NCI-H1092 treated with DMSO at 0.1 percent for 48 hours (cell line): ENCODE data around the gene GFER.
"Not testable (repeated sequence)": the region's sequence is repeated elsewhere in the genome, so short reads cannot be mapped to it uniquely, and the experiment has no call there.

Experiments
- DNase-seq: peaks from one replicate; lab custom pipeline; 2025; lab: John Stamatoyannopoulos, UW

Gene GFER

DNA sequence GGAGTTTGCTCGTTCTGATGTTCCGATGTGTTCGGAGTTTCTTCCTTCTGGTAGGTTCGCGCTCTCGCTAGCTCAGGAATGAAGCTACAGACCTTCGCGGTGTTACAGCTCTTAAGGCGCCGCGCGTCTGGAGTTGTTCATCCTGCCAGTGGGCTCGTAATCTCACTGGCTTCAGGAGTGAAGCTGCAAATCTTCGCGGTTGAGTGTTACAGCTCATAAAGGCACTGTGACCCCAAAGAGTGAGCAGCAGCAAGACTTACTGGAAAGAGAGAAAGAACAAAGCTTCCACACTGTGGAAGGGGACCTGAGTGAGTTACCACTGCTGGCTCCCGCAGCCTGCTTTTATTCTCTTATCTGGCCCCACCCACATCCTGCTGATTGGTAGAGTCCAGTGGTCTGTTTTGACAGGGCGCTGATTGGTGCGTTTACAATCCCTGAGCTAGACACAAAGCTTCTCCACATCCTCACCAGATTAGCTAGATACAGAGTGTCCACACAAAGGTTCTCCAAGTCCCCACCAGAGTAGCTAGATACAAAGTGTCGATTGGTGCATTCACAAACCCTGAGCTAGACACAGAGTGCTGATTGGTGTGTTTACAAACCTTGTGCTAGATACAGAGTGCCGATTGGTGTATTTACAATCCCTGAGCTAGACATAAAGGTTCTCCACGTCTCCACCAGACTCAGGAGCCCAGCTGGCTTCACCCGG is 26.4 kb upstream of the GFER start:
- DNase-seq, result not testable (repeated sequence)

DNA sequence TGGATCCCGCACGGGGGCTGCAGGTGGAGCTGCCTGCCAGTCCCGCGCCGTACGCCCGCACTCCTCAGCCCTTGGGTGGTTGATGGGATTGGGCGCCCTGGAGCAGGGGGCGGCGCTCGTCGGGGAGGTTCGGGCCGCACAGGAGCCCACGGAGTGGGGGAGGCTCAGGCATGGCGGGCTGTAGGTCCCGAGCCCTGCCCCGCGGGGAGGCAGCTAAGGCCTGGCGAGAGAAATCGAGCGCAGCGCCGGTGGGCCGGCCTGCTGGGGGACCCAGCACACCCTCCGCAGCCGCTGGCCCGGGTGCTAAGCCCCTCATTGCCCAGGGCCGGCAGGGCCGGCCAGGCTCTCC is 25.9 kb upstream of the GFER start:
- not testable (repeated sequence) for DNase-seq

DNA sequence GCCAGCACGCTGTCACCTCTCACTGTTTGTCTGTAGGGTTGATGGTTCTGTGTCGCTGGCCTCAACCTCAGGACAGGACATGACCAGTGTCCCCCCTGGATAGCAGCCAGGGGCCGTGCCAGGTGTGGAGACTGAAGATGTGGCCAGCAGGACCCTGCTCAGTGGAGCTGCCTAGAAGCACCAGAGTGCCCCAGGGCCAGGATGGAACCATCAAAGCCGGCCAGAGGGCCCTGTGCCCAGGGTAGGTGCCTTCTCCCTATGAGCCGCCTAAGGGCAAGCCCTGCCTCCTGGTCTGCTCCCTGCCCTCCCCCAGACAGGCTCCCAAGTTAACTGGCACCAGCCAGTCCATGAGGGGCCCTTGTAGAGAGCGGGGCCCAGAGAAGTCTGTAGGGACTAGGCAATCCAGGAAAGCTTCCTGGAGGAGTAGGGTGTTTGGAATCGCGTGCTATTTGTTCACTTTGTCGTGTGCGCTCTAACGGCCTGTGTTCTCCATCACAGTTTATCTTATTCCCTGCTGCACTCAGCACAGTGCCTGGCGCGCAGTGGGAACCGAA is 25.2 kb upstream of the GFER start:
- DNase-seq, result no peak

DNA sequence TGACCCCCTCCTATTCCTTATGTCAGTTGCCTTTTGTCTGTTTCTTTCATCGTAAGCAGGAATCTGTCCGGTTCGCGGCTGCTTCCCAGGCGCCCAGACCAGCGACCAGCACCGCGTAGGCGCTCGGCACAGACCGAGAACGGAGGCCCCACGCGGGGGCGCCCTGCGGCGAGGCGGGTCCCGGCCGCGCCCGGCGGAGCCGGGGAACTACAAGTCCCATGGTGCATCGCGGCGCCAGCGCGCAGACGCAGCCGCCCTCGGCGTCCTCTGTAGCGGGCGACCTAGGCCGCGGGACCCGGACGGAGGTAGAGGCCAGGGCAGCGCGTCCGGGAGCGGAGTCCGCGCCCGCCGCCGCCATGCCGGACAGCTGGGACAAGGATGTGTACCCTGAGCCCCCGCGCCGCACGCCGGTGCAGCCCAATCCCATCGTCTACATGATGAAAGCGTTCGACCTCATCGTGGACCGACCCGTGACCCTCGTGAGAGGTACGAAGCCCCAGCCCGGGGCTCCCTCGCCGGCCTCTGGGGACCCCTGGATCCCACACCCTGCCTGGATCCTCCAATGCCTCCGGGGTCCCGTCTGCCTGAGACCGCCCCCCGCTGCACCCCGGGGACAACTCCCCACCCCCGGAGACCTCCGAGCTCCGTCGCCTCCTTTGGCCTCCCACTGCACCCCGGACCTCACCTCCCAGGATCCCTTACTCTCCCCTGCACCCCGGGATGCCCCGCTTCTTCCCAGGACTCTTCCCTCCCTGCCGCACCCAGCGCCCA is 24.5 kb upstream of the GFER start, which contains the start of gene NDUFB10:
Gene NDUFB10 (plus strand): TSS at position 270 of the 771 bp plus-strand sequence. CDS start 87 bp downstream, at position 357.
- DNase-seq, result peak; percentile 79

DNA sequence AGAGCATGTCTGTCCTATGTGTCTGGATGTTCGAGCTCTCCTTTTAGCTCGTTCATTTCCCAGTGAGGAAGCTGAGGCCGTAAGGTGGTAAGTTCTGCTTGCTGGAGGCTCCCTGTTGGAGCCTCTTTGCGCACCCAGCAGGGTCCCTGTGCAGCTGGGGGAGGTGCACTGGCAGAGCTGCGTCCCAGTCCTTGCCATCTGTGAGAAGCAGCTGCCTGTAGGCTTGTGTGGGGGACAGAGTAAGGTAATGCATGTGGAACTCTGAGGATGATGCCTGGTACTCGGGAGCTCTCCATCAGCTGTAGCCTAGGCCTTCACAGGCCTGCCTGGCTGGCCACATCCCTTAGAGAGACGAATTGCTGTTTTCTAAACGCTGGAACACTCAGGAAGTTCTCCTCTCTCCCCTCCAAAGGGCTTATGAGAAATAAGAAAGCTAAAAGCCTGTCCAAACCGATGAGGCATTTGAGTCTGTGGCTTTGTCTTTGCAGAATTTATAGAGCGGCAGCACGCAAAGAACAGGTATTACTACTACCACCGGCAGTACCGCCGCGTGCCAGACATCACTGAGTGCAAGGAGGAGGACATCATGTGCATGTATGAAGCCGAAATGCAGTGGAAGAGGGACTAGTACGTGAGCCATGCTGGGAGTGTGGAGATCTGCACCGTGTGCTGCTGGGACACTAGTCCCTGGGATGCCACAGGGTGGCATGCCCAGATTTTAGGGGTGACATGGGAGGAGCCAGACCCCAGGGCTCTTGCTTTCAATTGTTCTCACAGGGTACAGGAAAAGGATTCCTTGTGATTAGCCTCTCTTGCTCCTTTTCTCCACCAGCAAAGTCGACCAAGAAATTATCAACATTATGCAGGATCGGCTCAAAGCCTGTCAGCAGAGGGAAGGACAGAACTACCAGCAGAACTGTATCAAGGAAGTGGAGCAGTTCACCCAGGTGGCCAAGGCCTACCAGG is 23.0 kb upstream of the GFER start:
- peak; percentile 35 for DNase-seq

DNA sequence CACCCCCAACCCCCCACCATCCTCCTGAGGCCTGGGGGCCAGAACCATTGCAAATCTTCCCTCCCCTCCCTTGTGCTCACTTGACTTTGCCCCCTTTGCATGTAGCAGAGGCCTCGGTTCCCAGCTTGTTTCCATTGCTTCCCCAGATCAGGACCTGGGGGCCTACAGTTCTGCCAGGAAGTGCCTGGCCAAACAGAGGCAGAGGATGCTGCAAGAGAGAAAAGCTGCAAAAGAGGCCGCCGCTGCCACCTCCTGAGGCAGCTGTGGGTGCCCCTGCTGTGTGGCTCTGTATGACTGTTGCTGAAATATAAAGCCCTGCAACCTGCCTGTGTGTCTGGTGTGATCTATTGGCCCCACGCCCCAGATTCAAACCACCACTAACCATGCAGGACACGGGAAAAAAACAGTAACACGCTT is 22.3 kb upstream of the GFER start:
- no peak for DNase-seq

DNA sequence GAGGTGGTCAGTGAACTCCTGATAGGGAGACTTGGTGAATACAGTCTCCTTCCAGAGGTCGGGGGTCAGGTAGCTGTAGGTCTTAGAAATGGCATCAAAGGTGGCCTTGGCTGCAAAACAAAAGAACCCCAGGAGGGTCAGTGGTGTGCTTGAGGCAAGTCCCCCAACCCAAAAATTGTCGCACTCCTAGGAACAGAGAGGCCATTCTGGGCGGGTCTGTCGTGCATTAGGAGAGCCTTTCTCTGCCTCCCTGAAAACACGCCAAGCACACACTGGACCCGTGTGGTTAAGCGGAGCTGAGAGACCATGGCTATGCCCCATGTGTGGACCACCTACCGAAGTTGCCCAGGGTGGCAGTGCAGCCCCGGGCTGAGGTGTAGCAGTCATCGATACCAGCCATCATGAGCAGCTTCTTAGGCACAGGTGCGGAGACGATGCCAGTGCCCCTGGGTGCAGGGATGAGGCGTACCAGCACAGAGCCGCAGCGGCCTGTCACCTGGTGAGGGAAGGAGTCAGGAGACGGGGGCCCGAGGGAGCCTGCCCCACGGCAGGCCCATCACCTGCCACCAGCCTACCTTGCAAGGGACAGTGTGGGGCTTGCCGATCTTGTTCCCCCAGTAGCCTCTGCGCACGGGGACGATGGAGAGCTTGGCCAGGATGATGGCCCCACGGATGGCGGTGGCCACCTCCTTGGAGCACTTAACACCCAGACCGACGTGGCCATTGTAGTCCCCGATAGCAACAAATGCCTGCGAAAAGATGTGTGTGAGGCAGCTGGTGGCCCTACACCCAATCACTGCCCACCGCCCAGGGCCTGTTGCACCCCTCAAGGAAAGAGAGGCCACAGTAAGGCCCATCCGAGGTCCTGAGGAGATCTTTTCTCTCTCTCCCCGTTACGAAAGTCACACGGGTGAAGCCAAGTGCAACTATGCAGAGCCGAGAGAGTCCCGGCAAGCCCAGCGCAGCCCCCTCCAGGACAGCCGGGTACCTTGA is 21.5 kb upstream of the GFER start:
- DNase-seq, result not testable (repeated sequence)

DNA sequence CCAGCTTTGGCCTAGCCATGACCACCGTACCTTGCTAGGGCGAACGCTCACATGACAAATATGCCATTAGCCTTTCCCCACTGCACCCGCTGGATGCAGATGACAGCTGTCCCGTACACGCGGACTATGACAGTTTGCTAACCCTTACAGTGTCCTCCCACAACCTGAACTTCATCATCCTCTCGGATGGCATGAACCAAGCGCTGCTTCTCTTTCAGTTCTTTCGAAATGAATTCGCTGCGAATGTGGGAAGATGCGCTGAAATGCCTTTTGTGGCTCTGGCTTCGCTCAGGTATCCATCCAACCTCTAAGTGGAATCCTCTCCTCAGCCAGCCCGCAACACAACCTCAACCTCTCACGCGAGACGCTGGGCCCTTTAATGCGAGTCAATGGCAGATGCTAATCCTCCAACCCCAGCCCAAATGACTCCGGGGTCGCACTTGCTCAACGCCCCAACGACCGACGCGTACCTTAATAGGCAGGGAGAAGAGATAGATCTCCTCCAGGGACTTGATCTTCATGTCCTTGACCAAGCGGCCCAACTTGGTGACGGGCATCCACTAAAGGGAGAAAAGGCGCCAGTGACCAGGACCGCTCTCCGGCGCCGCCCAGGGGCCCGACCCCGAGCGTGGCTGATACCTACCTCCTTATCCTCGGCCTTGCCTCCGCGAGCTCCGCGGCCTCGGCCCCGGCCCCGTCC is 20.0 kb upstream of the GFER start:
- peak; percentile 47 for DNase-seq

DNA sequence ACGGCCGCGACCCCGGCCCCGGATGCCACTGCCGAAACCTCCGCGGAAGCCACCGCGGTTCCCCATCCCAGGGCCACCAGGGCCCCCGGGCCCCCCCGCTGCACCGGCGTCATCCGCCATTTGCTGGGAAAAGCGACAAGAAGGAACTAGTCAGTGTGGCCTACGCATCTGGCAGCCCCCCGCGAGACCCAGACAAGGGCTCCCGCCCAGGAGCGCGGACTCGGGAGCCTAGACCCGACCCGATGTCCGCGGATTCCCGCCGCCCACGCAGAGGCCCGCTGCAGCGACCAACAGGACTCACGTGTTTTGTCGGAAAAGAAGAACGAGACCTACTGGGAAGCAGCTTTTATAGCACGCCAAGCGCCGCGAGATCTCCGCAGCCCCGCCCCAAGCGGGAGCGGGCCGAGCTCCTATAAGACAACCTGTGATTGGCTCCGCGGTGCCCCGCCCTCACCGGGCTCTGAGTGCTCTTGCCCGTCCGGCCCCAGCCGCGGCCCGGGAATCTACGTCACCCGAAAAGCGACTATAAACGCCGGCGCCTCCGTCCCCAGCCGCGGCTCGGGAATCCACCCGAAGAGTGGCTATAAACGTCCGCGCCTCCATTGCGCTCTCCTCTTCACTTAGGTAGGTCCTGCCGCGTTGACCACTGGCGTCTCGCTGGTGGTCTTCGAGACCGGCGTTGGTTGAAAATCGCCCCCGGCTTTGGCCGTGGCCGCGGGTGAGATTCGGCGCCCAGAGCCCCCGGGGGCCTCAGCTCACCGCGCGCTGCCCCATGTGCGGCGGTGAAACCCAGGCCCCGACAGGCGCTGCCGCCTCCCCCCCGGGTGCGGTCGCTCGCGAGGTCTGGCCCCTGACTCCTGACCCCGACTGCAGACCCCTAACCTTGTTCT is 19.2 kb upstream of the GFER start, which contains the start of gene RPS2:
Gene RPS2 (minus strand): TSS at position 321 of the 890 bp plus-strand sequence. CDS start 201 bp downstream, at position 120.
- peak; percentile 99 for DNase-seq

DNA sequence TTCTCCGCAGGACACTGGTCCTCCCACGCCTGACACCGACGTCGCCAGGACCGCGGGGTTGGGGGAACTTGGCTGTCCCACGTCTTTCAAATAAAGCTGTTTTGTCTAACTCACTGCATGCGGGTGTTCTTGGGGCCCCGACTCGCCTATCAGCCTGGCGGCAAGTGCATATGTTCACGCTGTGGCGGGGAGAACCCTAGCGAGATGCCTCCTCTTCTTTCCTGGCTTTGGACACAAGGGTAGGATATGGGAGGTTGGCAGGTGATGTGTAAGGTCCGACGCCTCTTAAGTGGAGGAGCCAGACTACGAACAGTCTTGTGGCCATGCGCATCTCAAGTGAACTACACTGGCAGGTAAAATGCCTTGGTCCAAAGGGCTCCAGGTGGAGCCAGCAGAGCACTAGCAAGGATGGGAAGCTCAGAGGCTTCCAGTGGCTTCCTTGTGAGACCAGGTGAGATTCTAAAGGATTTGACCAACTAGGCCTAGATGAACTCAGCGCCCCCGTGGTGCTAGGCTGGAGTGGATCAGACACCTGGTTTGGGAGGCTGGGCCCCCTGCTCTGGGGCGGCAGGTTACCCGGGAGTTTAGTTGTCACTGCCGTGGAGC is 18.5 kb upstream of the GFER start:
- DNase-seq, result no peak

DNA sequence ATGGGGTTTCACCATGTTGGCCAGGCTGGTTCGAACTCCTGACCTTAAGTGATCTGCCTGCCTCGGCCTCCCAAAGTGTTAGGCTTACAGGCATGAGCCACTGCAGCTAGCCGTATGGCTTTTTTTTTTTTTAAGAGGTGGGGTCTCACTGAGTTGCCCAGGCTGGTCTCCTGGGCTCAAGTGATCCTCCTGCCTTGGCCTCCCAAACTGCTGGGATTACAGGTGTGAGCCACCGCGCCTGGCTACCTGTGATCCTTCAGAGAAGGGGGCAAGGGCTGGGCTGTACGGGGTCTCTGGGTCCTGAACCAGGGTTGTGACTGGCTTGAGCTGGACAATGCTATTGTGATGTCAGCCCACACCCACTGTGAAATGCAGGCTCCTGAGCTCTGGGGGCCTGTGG is 17.5 kb upstream of the GFER start, which contains the start of gene RNF151:
Gene RNF151 (plus strand): TSS at position 397 of the 400 bp plus-strand sequence. CDS start 26 bp downstream, outside the sequence.
- DNase-seq, result no peak

DNA sequence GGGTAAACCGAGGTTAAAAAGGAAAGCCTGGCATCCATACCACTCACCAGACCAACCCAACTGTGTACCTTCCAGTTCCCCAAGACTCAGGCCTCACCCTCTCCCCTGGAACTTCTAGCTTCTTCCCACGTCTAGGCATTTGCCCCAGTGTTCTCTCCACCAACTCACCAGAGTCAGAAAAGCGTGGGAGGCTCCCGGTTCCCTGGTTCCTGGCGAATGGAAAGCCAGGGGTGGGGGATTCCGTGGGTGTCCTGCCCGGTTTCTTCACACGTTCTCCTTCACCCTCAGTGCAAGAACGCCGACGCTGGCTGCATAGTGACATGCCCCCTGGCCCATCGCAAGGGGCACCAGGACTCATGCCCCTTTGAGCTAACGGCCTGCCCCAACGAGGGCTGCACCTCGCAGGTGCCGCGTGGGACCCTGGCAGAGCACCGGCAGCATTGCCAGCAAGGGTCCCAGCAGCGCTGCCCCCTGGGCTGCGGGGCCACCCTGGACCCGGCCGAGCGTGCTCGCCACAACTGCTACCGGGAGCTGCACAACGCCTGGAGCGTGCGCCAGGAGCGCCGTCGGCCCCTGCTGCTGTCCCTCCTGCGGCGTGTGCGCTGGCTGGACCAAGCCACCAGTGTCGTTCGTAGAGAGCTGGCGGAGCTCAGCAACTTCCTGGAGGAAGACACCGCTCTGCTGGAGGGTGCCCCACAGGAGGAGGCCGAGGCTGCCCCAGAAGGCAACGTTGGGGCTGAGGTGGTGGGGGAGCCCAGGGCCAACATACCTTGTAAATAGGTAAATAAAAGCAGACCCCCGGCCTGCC is 15.6 kb upstream of the GFER start:
- no peak for DNase-seq

DNA sequence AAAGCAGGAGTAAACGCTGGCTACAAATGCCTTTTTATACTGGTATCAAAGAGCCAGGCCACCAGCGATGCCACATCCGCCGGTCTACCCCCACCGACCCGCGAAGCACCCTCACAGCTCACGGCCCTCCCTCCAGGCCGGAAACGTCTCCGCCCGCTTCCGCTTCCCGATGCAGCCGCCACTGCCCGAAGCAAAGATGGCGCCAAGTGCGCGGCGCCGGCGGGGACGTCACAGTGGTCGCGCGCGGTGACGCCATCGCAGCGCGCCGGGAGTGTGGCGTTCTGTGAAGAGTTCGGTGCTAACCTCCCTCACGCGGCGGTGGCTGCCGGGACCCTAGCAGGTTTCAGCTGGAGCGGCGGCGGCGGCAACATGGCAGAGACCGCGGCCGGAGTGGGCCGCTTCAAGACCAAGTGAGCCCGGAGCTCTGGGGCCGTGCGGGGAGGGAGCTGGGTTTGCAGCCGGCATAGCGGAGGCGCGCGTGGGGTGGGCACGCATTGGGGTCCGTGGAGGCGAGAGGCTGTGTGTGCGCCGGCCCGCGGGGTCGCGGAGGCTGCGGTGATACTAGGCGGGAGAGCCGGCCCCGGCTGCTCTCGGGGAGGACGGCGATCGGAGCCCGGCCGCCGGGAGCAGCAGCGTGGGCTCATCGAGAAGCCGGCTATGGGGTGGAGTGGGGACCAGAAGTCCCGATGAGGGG is 12.1 kb upstream of the GFER start, which contains the start of gene TBL3:
Gene TBL3 (plus strand): TSS at position 258 of the 694 bp plus-strand sequence. CDS start 112 bp downstream, at position 370.
- DNase-seq, result peak; percentile 91

DNA sequence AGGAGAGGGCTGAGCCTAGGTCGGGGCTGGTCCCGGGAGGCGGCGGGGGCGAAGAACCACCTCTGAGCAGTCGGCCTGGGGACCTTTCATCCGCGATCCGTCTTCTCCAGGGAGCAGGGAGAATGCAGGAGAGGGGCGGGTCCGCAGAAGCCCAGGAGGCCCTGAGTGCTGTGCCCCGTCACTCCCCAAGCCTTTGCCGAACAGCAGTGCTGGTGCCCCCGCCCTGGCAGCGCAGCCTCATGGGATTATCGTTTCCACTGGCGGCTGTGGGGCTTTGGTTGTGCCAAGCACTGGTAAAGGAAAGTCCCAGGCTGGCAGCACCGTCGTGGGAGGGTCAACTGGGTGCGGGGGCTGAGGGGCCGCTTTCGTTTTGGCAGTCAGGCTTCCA is 11.5 kb upstream of the GFER start:
- DNase-seq, result no peak

DNA sequence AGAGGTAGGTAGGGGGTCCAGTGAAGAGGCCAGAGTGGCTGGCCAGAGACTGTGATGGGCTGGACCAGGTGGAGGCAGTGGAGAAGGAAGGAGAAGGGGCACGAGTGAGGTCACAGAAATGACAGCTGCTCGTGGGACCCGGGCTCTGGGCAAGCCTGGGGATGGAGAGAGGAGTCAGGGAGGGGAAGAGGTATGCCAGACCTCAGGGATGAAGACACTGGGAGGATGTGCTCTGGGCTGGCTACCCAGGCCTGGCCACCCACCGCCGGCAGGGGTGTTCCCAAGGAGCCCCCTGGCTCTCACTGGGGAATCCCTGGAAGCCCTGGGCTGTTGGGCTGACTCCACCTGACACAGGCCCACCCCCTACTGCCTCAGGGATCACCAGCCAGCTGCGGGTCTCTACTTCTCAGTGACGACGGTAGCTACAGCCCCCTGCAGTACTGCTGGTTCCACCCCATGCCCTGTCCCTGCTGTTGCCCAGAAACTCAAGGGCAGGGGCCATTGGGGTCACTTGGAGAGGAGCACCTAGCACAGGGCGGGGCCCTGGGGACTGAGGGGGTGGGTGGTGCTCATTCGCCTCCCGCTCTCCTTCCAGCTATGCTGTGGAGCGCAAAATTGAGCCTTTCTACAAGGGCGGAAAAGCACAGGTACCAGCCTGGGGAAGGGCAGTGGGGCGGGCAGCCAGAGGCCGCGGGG is 10.4 kb upstream of the GFER start:
- no peak for DNase-seq
